SK-N-SH (cell line): ENCODE measurements around the gene CLEC16A. TPM values are rescaled to one million over a fixed set of nuclear protein-coding genes. Genes with fewer than 3 reads are reported as not detected.

Experiments used
- CTCF ChIA-PET: fragments of 300-600, 350-600 bp; formaldehyde crosslinking; extraction: SDS; loops from one replicate; lab custom pipeline; 2021; lab: Yijun Ruan, JAX
- POLR2A ChIA-PET: fragments of 350-600 bp; sonication (Branson Sonifier 250); formaldehyde crosslinking; extraction: SDS; loops from one replicate; lab custom pipeline; 2020; ENCODE audit warnings: antibody characterized with exemption, inconsistent platforms; lab: Yijun Ruan, JAX
- DNase-seq: peaks from one replicate; pipeline ENCODE4 v3.0.0; 2012
- H2AFZ ChIP-seq: fragments of 200-600 bp; sonication (generic); 2 replicates; pipeline ENCODE4 v1.8.1; 2016; ENCODE audit warnings: antibody characterized with exemption, mild to moderate bottlenecking, low read depth
- H3F3A ChIP-seq: fragments of 200-600 bp; sonication (generic); replicated peaks from 2 replicates; pipeline ENCODE3; 2016; ENCODE audit warnings: antibody characterized with exemption, mild to moderate bottlenecking; ENCODE audit not compliant: insufficient read depth
- H3K27ac ChIP-seq, 2 experiments: fragments of 200-500 bp in 1 of 2; fragments of 200-600 bp in 1 of 2; sonication (Bioruptor generic) in 1 of 2; sonication (generic), shearing (Covaris generic) in 1 of 2; 2 replicates each; pipeline versions ENCODE4 v1.5.1 to v1.6.1; 2014 to 2016; ENCODE audit warnings: low read depth in 2 of 2, inconsistent platforms in 1 of 2, low read length in 1 of 2, mild to moderate bottlenecking in 1 of 2, mixed read lengths in 1 of 2
- H3K27me3 ChIP-seq: fragments of 200-600 bp; sonication (generic), shearing (Covaris generic); 2 replicates; pipeline ENCODE4 v1.6.1; 2016; ENCODE audit warnings: mixed run types; ENCODE audit not compliant: insufficient read depth
- H3K36me3 ChIP-seq, 2 experiments: fragments of 200-500 bp in 1 of 2; fragments of 200-600 bp in 1 of 2; sonication (Bioruptor generic) in 1 of 2; sonication (generic) in 1 of 2; replicated peaks in 1 of 2; 2 replicates each; pipeline versions ENCODE3 to v1.5.1; 2014 to 2016; ENCODE audit warnings: low read length in 1 of 2, mild to moderate bottlenecking in 1 of 2; ENCODE audit not compliant: insufficient read depth in 2 of 2, control insufficient read depth in 1 of 2
- H3K4me1 ChIP-seq, 2 experiments: fragments of 200-500 bp in 1 of 2; fragments of 200-600 bp in 1 of 2; sonication (Bioruptor generic) in 1 of 2; sonication (generic), shearing (Covaris generic) in 1 of 2; 2 replicates each; pipeline versions ENCODE4 v1.5.1 to v1.6.1; 2014 to 2016; ENCODE audit warnings: low read depth in 1 of 2, low read length in 1 of 2, mixed run types in 1 of 2; ENCODE audit not compliant: insufficient read depth in 2 of 2, control insufficient read depth in 1 of 2
- H3K4me2 ChIP-seq: fragments of 200-600 bp; sonication (generic), shearing (Covaris generic); 2 replicates; pipeline ENCODE4 v1.6.1; 2017; ENCODE audit warnings: mixed run types
- H3K4me3 ChIP-seq, 2 experiments: fragments of 200-500 bp in 1 of 2; fragments of 200-600 bp in 1 of 2; sonication (Bioruptor generic) in 1 of 2; sonication (generic), shearing (Covaris generic) in 1 of 2; 2 replicates each; pipeline versions ENCODE4 v1.5.1 to v1.8.1; 2014 to 2016; ENCODE audit warnings: low read depth in 2 of 2, inconsistent platforms in 1 of 2, low read length in 1 of 2, mild to moderate bottlenecking in 1 of 2, mixed read lengths in 1 of 2, moderate library complexity in 1 of 2
- H3K79me2 ChIP-seq: fragments of 200-600 bp; sonication (generic); 2 replicates; pipeline ENCODE4 v1.8.1; 2017; ENCODE audit warnings: mild to moderate bottlenecking; ENCODE audit not compliant: insufficient read depth
- H3K9ac ChIP-seq: fragments of 200-600 bp; sonication (generic); 2 replicates; pipeline ENCODE4 v1.6.1; 2017; ENCODE audit warnings: mixed run types
- H3K9me2 ChIP-seq: fragments of 200-600 bp; sonication (generic); 2 replicates; pipeline ENCODE4 v1.6.1; 2017; ENCODE audit warnings: mixed run types
- H3K9me3 ChIP-seq: fragments of 200-600 bp; sonication (generic); 2 replicates; pipeline ENCODE4 v1.6.1; 2017; ENCODE audit warnings: mixed run types, mild to moderate bottlenecking, moderate library complexity
- H4K20me1 ChIP-seq: fragments of 200-600 bp; sonication (generic); 2 replicates; pipeline ENCODE4 v1.6.1; 2017; ENCODE audit warnings: mild to moderate bottlenecking, mixed run types; ENCODE audit not compliant: insufficient read depth
- FOXJ3 ChIP-seq: sonication (generic); formaldehyde crosslinking; IDR thresholded peaks from 2 replicates; pipeline ENCODE4 v1.5.1; 2020; ENCODE audit warnings: mild to moderate bottlenecking, missing genetic modification reagents
- FOXM1 ChIP-seq: IDR thresholded peaks from 2 replicates; pipeline ENCODE4 v1.4.0; 2012; ENCODE audit warnings: low read depth, mild to moderate bottlenecking
- GABPA ChIP-seq: IDR thresholded peaks from 2 replicates; pipeline ENCODE4 v1.4.0; 2012; ENCODE audit warnings: low read depth, mild to moderate bottlenecking
- RXRA ChIP-seq: IDR thresholded peaks from 2 replicates; pipeline ENCODE4 v1.4.0; 2012; ENCODE audit warnings: low read depth, mild to moderate bottlenecking, borderline replicate concordance
- TAF1 ChIP-seq: IDR thresholded peaks from 2 replicates; pipeline ENCODE4 v1.6.1; 2012; ENCODE audit warnings: low read depth, mild to moderate bottlenecking, low read length, moderate library complexity, borderline replicate concordance
- TEAD4 ChIP-seq: IDR thresholded peaks from 2 replicates; pipeline ENCODE4 v1.4.0; 2012; ENCODE audit warnings: mild to moderate bottlenecking, borderline replicate concordance; ENCODE audit not compliant: insufficient read depth
- WGBS: methylation state at CpG from one replicate; pipeline ENCODE4 v1.1.6; 2017; ENCODE audit warnings: low lambda C conversion rate; 5-methylcytosine and 5-hydroxymethylcytosine counted together
- polyA plus RNA-seq, 3 experiments: library from polyadenylated mRNA; depleted of rRNA; stranded (reverse); fragments of >200 nt; gene quantifications; 2 replicates each; pipeline ENCODE4 v1.2.3, GENCODE V29; 2012
- TF ChIP-seq, protein P1 (sequence below): IDR thresholded peaks from 2 replicates; pipeline ENCODE4 v1.6.1; 2012; ENCODE audit warnings: mild to moderate bottlenecking, low read depth, low read length, moderate library complexity

CLEC16A gene
- polyA plus RNA-seq, 1 of the 3 experiments (the other 2 are of a cell fraction): 13.7 TPM

GRCh38 chr16:10930755-10931093 lies 13.6 kb upstream of the CLEC16A start (continued):
- TF ChIP-seq, protein P1, sequence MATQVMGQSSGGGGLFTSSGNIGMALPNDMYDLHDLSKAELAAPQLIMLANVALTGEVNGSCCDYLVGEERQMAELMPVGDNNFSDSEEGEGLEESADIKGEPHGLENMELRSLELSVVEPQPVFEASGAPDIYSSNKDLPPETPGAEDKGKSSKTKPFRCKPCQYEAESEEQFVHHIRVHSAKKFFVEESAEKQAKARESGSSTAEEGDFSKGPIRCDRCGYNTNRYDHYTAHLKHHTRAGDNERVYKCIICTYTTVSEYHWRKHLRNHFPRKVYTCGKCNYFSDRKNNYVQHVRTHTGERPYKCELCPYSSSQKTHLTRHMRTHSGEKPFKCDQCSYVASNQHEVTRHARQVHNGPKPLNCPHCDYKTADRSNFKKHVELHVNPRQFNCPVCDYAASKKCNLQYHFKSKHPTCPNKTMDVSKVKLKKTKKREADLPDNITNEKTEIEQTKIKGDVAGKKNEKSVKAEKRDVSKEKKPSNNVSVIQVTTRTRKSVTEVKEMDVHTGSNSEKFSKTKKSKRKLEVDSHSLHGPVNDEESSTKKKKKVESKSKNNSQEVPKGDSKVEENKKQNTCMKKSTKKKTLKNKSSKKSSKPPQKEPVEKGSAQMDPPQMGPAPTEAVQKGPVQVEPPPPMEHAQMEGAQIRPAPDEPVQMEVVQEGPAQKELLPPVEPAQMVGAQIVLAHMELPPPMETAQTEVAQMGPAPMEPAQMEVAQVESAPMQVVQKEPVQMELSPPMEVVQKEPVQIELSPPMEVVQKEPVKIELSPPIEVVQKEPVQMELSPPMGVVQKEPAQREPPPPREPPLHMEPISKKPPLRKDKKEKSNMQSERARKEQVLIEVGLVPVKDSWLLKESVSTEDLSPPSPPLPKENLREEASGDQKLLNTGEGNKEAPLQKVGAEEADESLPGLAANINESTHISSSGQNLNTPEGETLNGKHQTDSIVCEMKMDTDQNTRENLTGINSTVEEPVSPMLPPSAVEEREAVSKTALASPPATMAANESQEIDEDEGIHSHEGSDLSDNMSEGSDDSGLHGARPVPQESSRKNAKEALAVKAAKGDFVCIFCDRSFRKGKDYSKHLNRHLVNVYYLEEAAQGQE: no peak
- no peak for TF ChIP-seq TAF1

- Histone ChIP-seq H3K9me2 (no peaks in the 10 kb centered on the region), H3K27me3 (no peaks in the 10 kb centered on the region), H3K4me3 (no peak overlapping the region), H3K27ac (no peak overlapping the region), H3K4me1 (peaks cover 0 to 19% of the 10 kb centered on the region in 2 experiments; a peak in 2 of 4 replicates), H3F3A (no peaks in the 10 kb centered on the region), H3K79me2 (peaks cover 40% of the 10 kb centered on the region), H4K20me1 (peaks cover 55% of the 10 kb centered on the region), H3K36me3 (peaks cover 8 to 17% of the 10 kb centered on the region in 2 experiments), H2AFZ (no peak overlapping the region), H3K4me2 (no peak overlapping the region), H3K9ac (no peak overlapping the region), H3K9me3 (no peaks in the 10 kb centered on the region)
- POLR2A ChIA-PET: no interaction called here
- no peak for DNase-seq
- CTCF ChIA-PET: interaction anchor here (0.6 to 2.2 kb wide), 1 partner anchor 12 kb away, joined by 3 to 13 read pairs; no protein-coding TSS in a partner anchor
- WGBS: 89% methylated on average over 6 of the region's 7 CpGs
- TF ChIP-seq FOXJ3 (CRISPR knock-in tag): no peak
These were observed 13.2 kb upstream of the CLEC16A start for GRCh38 chr16:10931134-10931533.

- Histone ChIP-seq H2AFZ (no peak overlapping the region), H3K4me1 (peaks cover 0 to 26% of the 10 kb centered on the region in 2 experiments; a peak in 2 of 4 replicates), H3K79me2 (peaks cover 50% of the 10 kb centered on the region), H3K36me3 (peaks cover 5 to 12% of the 10 kb centered on the region in 2 experiments), H3K27ac (no peak overlapping the region), H3F3A (no peaks in the 10 kb centered on the region), H3K9me2 (no peaks in the 10 kb centered on the region), H3K9ac (no peak overlapping the region), H3K9me3 (no peaks in the 10 kb centered on the region)
- DNase-seq: no peak
- CTCF ChIA-PET: interaction anchor here (0.8 to 2.2 kb wide), 3 partner anchors 13 to 22 kb away, joined by 3 to 13 read pairs (median 3); no protein-coding TSS in a partner anchor
- POLR2A ChIA-PET: no interaction called here
- TF ChIP-seq RXRA (no peak), TEAD4 (no peak), FOXM1 (no peak), GABPA (no peak)
- TF ChIP-seq, all 33 proteins: peak for 0
- Histone ChIP-seq H3K4me3 (no peak overlapping the region), H3K4me2 (no peak overlapping the region), H3K27me3 (no peaks in the 10 kb centered on the region), H4K20me1 (peaks cover 62% of the 10 kb centered on the region)
- 98% methylated on average over 11 of the region's 11 CpGs for WGBS
These were observed 12.3 kb upstream of the CLEC16A start for GRCh38 chr16:10931977-10932632.
